H1 (cell line): ENCODE results near the gene ZNF18. TPM values are rescaled to one million over a fixed set of nuclear protein-coding genes. Genes with fewer than 3 reads are reported as not detected.

Source experiments
- CTCF ChIA-PET: fragments of 300-600 bp; sonication (Branson Sonifier 250); formaldehyde crosslinking; loops from one replicate; lab custom pipeline; 2021; ENCODE audit not compliant: partially characterized antibody; lab: Charles Lee
- POLR2A ChIA-PET: fragments of 300-600 bp; sonication (Branson Sonifier 250); formaldehyde crosslinking; loops from one replicate; lab custom pipeline; 2021; ENCODE audit warnings: inconsistent platforms; ENCODE audit not compliant: partially characterized antibody; lab: Charles Lee
- DNase-seq, 2 experiments: peaks; one replicate each; pipeline versions ENCODE4 v3.0.0 to v3.0.0-alpha.2; 2010 to 2022; ENCODE audit warnings: low spot score in 2 of 2, low read depth in 1 of 2, mixed read lengths in 1 of 2
- FAIRE-seq: peaks from 2 replicates; lab custom pipeline; 2011; peaks lifted over from hg19 to GRCh38; lab: Jason Lieb, UNC
- H2AFZ ChIP-seq: 2 replicates; pipeline ENCODE4 v1.8.1; 2012; ENCODE audit warnings: low read length, inconsistent platforms
- H2AK5ac ChIP-seq: 2 replicates; pipeline ENCODE4 v1.6.1; 2013; ENCODE audit warnings: low read depth, low read length
- H2BK120ac ChIP-seq: replicated peaks from 2 replicates; pipeline ENCODE3; 2013; ENCODE audit warnings: low read depth, low read length, inconsistent platforms
- H2BK12ac ChIP-seq: 2 replicates; pipeline ENCODE4 v1.6.1; 2013; ENCODE audit warnings: low read depth, low read length
- H2BK15ac ChIP-seq: 2 replicates; pipeline ENCODE4 v1.6.1; 2013; ENCODE audit warnings: low read length
- H2BK20ac ChIP-seq: 2 replicates; pipeline ENCODE4 v1.6.1; 2013; ENCODE audit warnings: low read length
- H2BK5ac ChIP-seq: 2 replicates; pipeline ENCODE4 v1.6.1; 2013; ENCODE audit warnings: low read depth, low read length
- H3K14ac ChIP-seq: 2 replicates; pipeline ENCODE4 v1.6.1; 2013; ENCODE audit warnings: inconsistent platforms; ENCODE audit not compliant: insufficient read length
- H3K18ac ChIP-seq: 2 replicates; pipeline ENCODE4 v1.6.1; 2013; ENCODE audit warnings: low read length; ENCODE audit errors: extremely low read depth
- H3K23ac ChIP-seq: 2 replicates; pipeline ENCODE4 v1.6.1; 2013; ENCODE audit warnings: inconsistent platforms; ENCODE audit not compliant: insufficient read length
- H3K23me2 ChIP-seq: 2 replicates; pipeline ENCODE4 v1.6.1; 2013; ENCODE audit warnings: low read depth, low read length
- H3K27ac ChIP-seq: 2 replicates; pipeline ENCODE4 v1.6.1; 2011; ENCODE audit warnings: low read depth, low read length, inconsistent platforms
- H3K27me3 ChIP-seq, 4 experiments: replicated peaks in 1 of 4; 1 replicate in 1 of 4; 2 replicates in 3 of 4; pipeline versions ENCODE4 v1.6.1 to v1.8.1; 2011 to 2013; ENCODE audit warnings: low read length in 3 of 4, mild to moderate bottlenecking in 3 of 4, inconsistent platforms in 2 of 4, mixed read lengths in 2 of 4, moderate library complexity in 1 of 4; ENCODE audit not compliant: control insufficient read depth in 3 of 4, insufficient read depth in 3 of 4; ENCODE audit errors: extremely low read depth in 1 of 4
- H3K36me3 ChIP-seq, 4 experiments: 2 replicates each; pipeline versions ENCODE4 v1.6.1 to v1.8.1; 2011 to 2013; ENCODE audit warnings: mild to moderate bottlenecking in 4 of 4, low read length in 3 of 4, moderate library complexity in 2 of 4, control low read depth in 1 of 4, inconsistent platforms in 1 of 4; ENCODE audit not compliant: insufficient read depth in 4 of 4, control insufficient read depth in 2 of 4
- H3K4ac ChIP-seq: replicated peaks from 2 replicates; pipeline ENCODE3; 2013; ENCODE audit warnings: low read length, low read depth, mixed read lengths, inconsistent platforms; ENCODE audit not compliant: insufficient read length
- H3K4me1 ChIP-seq, 4 experiments: replicated peaks in 1 of 4; 1 replicate in 1 of 4; 2 replicates in 3 of 4; pipeline versions ENCODE4 v1.6.1 to v1.8.1; 2011 to 2013; ENCODE audit warnings: low read length in 3 of 4, inconsistent platforms in 2 of 4, mixed read lengths in 1 of 4; ENCODE audit not compliant: insufficient read depth in 4 of 4, control insufficient read depth in 3 of 4
- H3K4me2 ChIP-seq, 2 experiments: 2 replicates each; pipeline versions ENCODE4 v1.6.1 to v1.8.1; 2011 to 2013; ENCODE audit warnings: low read depth in 2 of 2, low read length in 2 of 2, control low read depth in 1 of 2, inconsistent platforms in 1 of 2, mild to moderate bottlenecking in 1 of 2; ENCODE audit not compliant: insufficient read depth in 1 of 2
- H3K4me3 ChIP-seq, 4 experiments: fragments of 200-600, 300-600 bp in 1 of 4; sonication (generic), shearing (Covaris generic), sonication (Bioruptor Twin) in 1 of 4; 2 replicates each; pipeline versions ENCODE4 v1.5.1 to v1.8.1; 2011 to 2016; ENCODE audit warnings: low read length in 4 of 4, low read depth in 3 of 4, control low read depth in 2 of 4, inconsistent platforms in 2 of 4, mild to moderate bottlenecking in 2 of 4, mixed read lengths in 1 of 4, moderate library complexity in 1 of 4; ENCODE audit not compliant: insufficient read depth in 2 of 4; ENCODE audit errors: extremely low read depth in 1 of 4
- H3K56ac ChIP-seq: replicated peaks from 2 replicates; pipeline ENCODE3; 2013; ENCODE audit warnings: low read depth, mild to moderate bottlenecking, mixed read lengths, low read length, inconsistent platforms; ENCODE audit not compliant: insufficient read length
- H3K79me1 ChIP-seq: 2 replicates; pipeline ENCODE4 v1.6.1; 2013; ENCODE audit warnings: low read depth, low read length, control low read depth
- H3K79me2 ChIP-seq, 2 experiments: 2 replicates each; pipeline versions ENCODE4 v1.6.1 to v1.8.1; 2012 to 2013; ENCODE audit warnings: low read length in 2 of 2, mild to moderate bottlenecking in 2 of 2, inconsistent platforms in 1 of 2; ENCODE audit not compliant: insufficient read depth in 2 of 2, control insufficient read depth in 1 of 2
- H3K9ac ChIP-seq, 4 experiments: replicated peaks in 1 of 4; 1 replicate in 1 of 4; 2 replicates in 3 of 4; pipeline versions ENCODE4 v1.6.1 to v1.8.1; 2011 to 2013; ENCODE audit warnings: low read depth in 3 of 4, low read length in 3 of 4, control low read depth in 2 of 4, mild to moderate bottlenecking in 2 of 4, moderate library complexity in 2 of 4, inconsistent platforms in 1 of 4; ENCODE audit errors: extremely low read depth in 1 of 4
- H3K9me3 ChIP-seq, 2 experiments: 2 replicates each; pipeline versions ENCODE4 v1.6.1 to v1.8.1; 2012 to 2013; ENCODE audit warnings: mild to moderate bottlenecking in 2 of 2, moderate library complexity in 2 of 2, control low read depth in 1 of 2, inconsistent platforms in 1 of 2, low read depth in 1 of 2, low read length in 1 of 2, mixed read lengths in 1 of 2; ENCODE audit not compliant: insufficient read depth in 2 of 2
- H4K20me1 ChIP-seq, 2 experiments: replicated peaks in 1 of 2; 2 replicates each; pipeline versions ENCODE3 to v1.8.1; 2011 to 2013; ENCODE audit warnings: inconsistent platforms in 2 of 2, low read length in 2 of 2, mild to moderate bottlenecking in 1 of 2; ENCODE audit not compliant: insufficient read depth in 2 of 2, control insufficient read depth in 1 of 2
- H4K5ac ChIP-seq: 2 replicates; pipeline ENCODE4 v1.6.1; 2013; ENCODE audit warnings: low read length, low read depth, mixed read lengths, inconsistent platforms; ENCODE audit not compliant: insufficient read length
- H4K8ac ChIP-seq: 2 replicates; pipeline ENCODE4 v1.8.0; 2013; ENCODE audit warnings: mild to moderate bottlenecking, moderate library complexity, low read length, inconsistent platforms; ENCODE audit not compliant: insufficient read depth; ENCODE audit errors: extremely low read depth
- H4K91ac ChIP-seq: replicated peaks from 2 replicates; pipeline ENCODE3; 2013; ENCODE audit warnings: low read length, mixed read lengths, inconsistent platforms; ENCODE audit not compliant: insufficient read length
- ATF2 ChIP-seq: IDR thresholded peaks from 2 replicates; pipeline ENCODE4 v1.6.1; 2012; ENCODE audit warnings: low read length, inconsistent platforms
- CHD2 ChIP-seq: IDR thresholded peaks from 2 replicates; pipeline ENCODE4 v1.6.1; 2012; ENCODE audit warnings: low read length, improper control_type of control experiment
- EP300 ChIP-seq, 2 experiments: IDR thresholded peaks; 1 replicate in 1 of 2; 2 replicates in 1 of 2; pipeline ENCODE4 v1.6.1; 2011 to 2012; ENCODE audit warnings: low read depth in 2 of 2, low read length in 2 of 2, mild to moderate bottlenecking in 2 of 2, borderline replicate concordance in 1 of 2, inconsistent platforms in 1 of 2, moderate library complexity in 1 of 2
- EZH2 ChIP-seq: fragments of 200-600 bp; sonication (generic); IDR thresholded peaks from 2 replicates; pipeline ENCODE4 v1.7.1; 2012; ENCODE audit warnings: low read depth, mild to moderate bottlenecking, moderate library complexity, low read length, inconsistent platforms; ENCODE audit not compliant: severe bottlenecking
- FOSL1 ChIP-seq: IDR thresholded peaks from 2 replicates; pipeline ENCODE4 v1.6.1; 2011; ENCODE audit warnings: mild to moderate bottlenecking, low read depth, low read length, moderate library complexity; ENCODE audit not compliant: insufficient read depth
- JUN ChIP-seq: IDR thresholded peaks from 2 replicates; pipeline ENCODE4 v1.6.1; 2011; ENCODE audit warnings: low read depth, mild to moderate bottlenecking, improper control_type of control experiment, low read length
- KDM5A ChIP-seq: fragments of 200-600 bp; IDR thresholded peaks from 2 replicates; pipeline ENCODE4 v1.7.1; 2012; ENCODE audit warnings: mild to moderate bottlenecking, low read length, inconsistent platforms, mixed read lengths
- RAD21 ChIP-seq, 2 experiments: IDR thresholded peaks in 1 of 2; conservative IDR thresholded peaks in 1 of 2; 2 replicates each; pipeline ENCODE4 v1.6.1; 2011; ENCODE audit warnings: low read depth in 2 of 2, low read length in 2 of 2, improper control_type of control experiment in 1 of 2, inconsistent platforms in 1 of 2, mild to moderate bottlenecking in 1 of 2, moderate library complexity in 1 of 2
- RFX5 ChIP-seq: IDR thresholded peaks from 2 replicates; pipeline ENCODE4 v1.6.1; 2011; ENCODE audit warnings: low read depth, low read length, improper control_type of control experiment, borderline replicate concordance
- SUZ12 ChIP-seq: fragments of 200-600 bp; sonication (generic); IDR thresholded peaks from 2 replicates; pipeline ENCODE4 v1.6.1; 2012; ENCODE audit warnings: mild to moderate bottlenecking, inconsistent platforms, low read length, moderate library complexity, mixed read lengths
- TAF1 ChIP-seq: IDR thresholded peaks from 2 replicates; pipeline ENCODE4 v1.6.1; 2011; ENCODE audit warnings: mild to moderate bottlenecking, low read depth, low read length
- YY1 ChIP-seq: IDR thresholded peaks from 2 replicates; pipeline ENCODE4 v1.6.1; 2011; ENCODE audit warnings: low read depth, mild to moderate bottlenecking, low read length
- WGBS, 2 experiments: shearing (Covaris generic) in 1 of 2; methylation state at CpG; one replicate each; pipeline versions ENCODE4 v1.1.6 to v1.1.7; 2013 to 2015; ENCODE audit warnings: low lambda C conversion rate in 2 of 2, mixed read lengths in 2 of 2, inconsistent platforms in 1 of 2, low coverage in 1 of 2, missing lambda C conversion rate in 1 of 2; ENCODE audit not compliant: insufficient replicate concordance in 2 of 2, insufficient coverage in 1 of 2, insufficient read length in 1 of 2; ENCODE audit errors: extremely low coverage in 1 of 2, missing lambda C conversion rate in 1 of 2; 5-methylcytosine and 5-hydroxymethylcytosine counted together
- polyA plus RNA-seq, 7 experiments: library from polyadenylated mRNA; depleted of rRNA in 3 of 7; stranded (reverse) in 5 of 7; unstranded in 2 of 7; fragments of >200 nt in 5 of 7; fragments of 200-250 nt in 2 of 7; gene quantifications; 1 replicate in 5 of 7; 2 replicates in 1 of 7; 4 replicates in 1 of 7; pipeline versions ENCODE4 v1.2.1 to v1.2.3, GENCODE V29; 2011 to 2013; ENCODE audit warnings: missing spikeins in 2 of 7, mixed read lengths in 2 of 7
- total RNA-seq: library from RNA; stranded (reverse); fragmentation: NEBNext Ultra II Directional; extraction: Animal tissue kit (Norgen Biotek cat#: 25700); gene quantifications from 2 replicates; pipeline ENCODE4 v1.2.1, GENCODE V29; 2021

Gene ZNF18
- total and polyA plus RNA-seq, 2 of the 8 experiments (the other 6 are each of a cell fraction or from before 2014, with no cell fraction given): 3.0 to 9.9 TPM

- Histone ChIP-seq H2BK12ac (no peak overlapping the region), H3K56ac (no peak overlapping the region), H2BK120ac (no peak overlapping the region), H3K36me3 (no peaks in the 10 kb centered on the region), H4K20me1 (peaks cover 15 to 17% of the 10 kb centered on the region in 2 experiments), H2BK5ac (no peak overlapping the region), H3K4me1 (peaks cover 0 to 3% (median 1%) of the 10 kb centered on the region in 4 experiments; a peak in 4 of 7 replicates), H3K23ac (no peak overlapping the region), H3K9ac (no peak overlapping the region), H3K23me2 (peaks cover 2% of the 10 kb centered on the region; the same call in 1 of the 2 replicates), H3K4me3 (no peak overlapping the region), H3K79me1 (peaks cover 3% of the 10 kb centered on the region), H4K8ac (no peak overlapping the region), H2AFZ (no peak overlapping the region), H3K9me3 (no peaks in the 10 kb centered on the region), H3K79me2 (peaks cover 4 to 80% of the 10 kb centered on the region in 2 experiments; a peak in 3 of 4 replicates), H2BK20ac (no peak overlapping the region), H2BK15ac (no peak overlapping the region), H3K18ac (no peak overlapping the region), H3K27ac (no peak overlapping the region), H3K4me2 (no peak overlapping the region), H2AK5ac (no peak overlapping the region), H3K27me3 (no peaks in the 10 kb centered on the region; a peak in 1 of 7 replicates), H4K91ac (no peak overlapping the region), H3K4ac (no peak overlapping the region), H3K14ac (no peak overlapping the region), H4K5ac (no peak overlapping the region)
- FAIRE-seq: no peak
- DNase-seq: no peak
- WGBS, 2 experiments: 87% methylated on average over 1 of the region's 1 CpG; no CpG with 5 or more reads in 1 of the 2 experiments
- ChIA-PET POLR2A (interaction anchor here (0.9 to 2.5 kb wide), 4 partner anchors 12 to 26 kb away, joined by 3 to 10 read pairs (median 4); partner anchors contain the start of gene ZNF18), CTCF (no interaction called here)
- TF ChIP-seq CHD2: no peak
- TF ChIP-seq ATF2: no peak
- TF ChIP-seq SUZ12: no peak
- no peak for TF ChIP-seq KDM5A
- TF ChIP-seq YY1: no peak
- TF ChIP-seq TAF1: no peak
- TF ChIP-seq EZH2: no peak
- no peak for TF ChIP-seq EP300 (IDR thresholded peaks at IDR 0.05; ENCODE audit: borderline replicate concordance in 1 of 2, low read depth in 2 of 2, low read length in 2 of 2)
- TF ChIP-seq RAD21 (IDR thresholded peaks at IDR 0.05 in 1 of 2, conservative IDR thresholded peaks at IDR 0.05 in 1 of 2; ENCODE audit: low read depth in 2 of 2, low read length in 2 of 2): no peak
- no peak for TF ChIP-seq RFX5
- no peak for TF ChIP-seq FOSL1
- TF ChIP-seq JUN: no peak
Observed at GRCh38 chr17:12024327-12024726, 27.1 kb upstream of the ZNF18 start.
